Right lobe of liver (tissue), 6 donors: ENCODE measurements around the gene INPP4A. TPM values are rescaled to one million over a fixed set of nuclear protein-coding genes. Genes with fewer than 3 reads are reported as not detected.

Source experiments
- ATAC-seq, 4 donors: fragments of 200-7000 bp; cut with Tn5 transposase; one replicate each; pipeline ENCODE4 v1.9.1; 2020; ENCODE audit warnings: mild to moderate bottlenecking in 4 of 4, moderate library complexity in 4 of 4
- DNase-seq, 3 donors: peaks; one replicate each; pipeline ENCODE4 v3.0.0-alpha.2; 2020
- H3K27ac ChIP-seq, 3 donors: fragments of 200-600 bp; one replicate each; pipeline ENCODE4 v1.8.0; 2022
- H3K27me3 ChIP-seq, 2 donors: fragments of 200-600 bp; one replicate each; pipeline ENCODE4 v1.8.0; 2022
- H3K36me3 ChIP-seq, 4 donors: fragments of 200-600 bp; sonication (generic) in 1 of 4; one replicate each; pipeline versions ENCODE4 v1.5.1 to v1.8.0; 2017 to 2022; ENCODE audit warnings: control low read depth in 1 of 4
- H3K4me1 ChIP-seq, 4 donors: fragments of 200-600 bp; sonication (generic) in 1 of 4; one replicate each; pipeline versions ENCODE4 v1.5.1 to v1.8.0; 2017 to 2022; ENCODE audit warnings: control low read depth in 1 of 4
- H3K4me3 ChIP-seq, 3 donors: fragments of 200-600 bp; one replicate each; pipeline ENCODE4 v1.8.0; 2022
- H3K9me3 ChIP-seq, 4 donors: fragments of 200-600 bp; sonication (generic) in 1 of 4; one replicate each; pipeline versions ENCODE4 v1.5.1 to v1.8.0; 2017 to 2022; ENCODE audit warnings: control low read depth in 1 of 4
- CTCF ChIP-seq, 4 donors: fragments of 200-600 bp in 3 of 4; fragments of 450-650 bp in 1 of 4; IDR thresholded peaks; one replicate each; pipeline versions ENCODE4 v1.5.1 to v1.8.0; 2016 to 2022; ENCODE audit warnings: antibody characterized with exemption in 4 of 4, mild to moderate bottlenecking in 2 of 4
- POLR2A ChIP-seq: fragments of 450-650 bp; IDR thresholded peaks from one replicate; pipeline ENCODE4 v1.6.1; 2017; ENCODE audit warnings: antibody characterized with exemption, mild to moderate bottlenecking
- WGBS: methylation state at CpG from one replicate; pipeline ENCODE4 v1.1.6; 2018; ENCODE audit warnings: low coverage, low lambda C conversion rate; ENCODE audit not compliant: insufficient coverage; ENCODE audit errors: missing lambda C conversion rate; 5-methylcytosine and 5-hydroxymethylcytosine counted together
- intact Hi-C, 2 donors: fragments of 100-400 bp; cut with DNase I; formaldehyde crosslinking; loops; one replicate each; pipeline versions ENCODE4 v1.11.2 to v1.14.1; 2022
- total RNA-seq, 6 experiments: library from RNA; depleted of rRNA in 2 of 6; stranded (reverse); fragments of >200 nt in 2 of 6; fragmentation: NEBNext Ultra II Directional in 3 of 6; extraction: Animal tissue kit (Norgen Biotek cat#: 25700) in 3 of 6; gene quantifications; one replicate each; pipeline versions ENCODE4 v1.1.0 to v1.2.4, GENCODE V29; 2016 to 2023
- donor health status: DM: no; HTN: yes; CAD: no.
- donor health status: DM: no; HTN: no; CAD: no.
- donor health status: DM: no; HTN: no; CAD: no.
- donor health status: DM: no; HTN: yes; CAD: no.
- donor health status: DM: no; HTN: yes; CAD: no.

The INPP4A gene
- total RNA-seq, 6 experiments from 2014 or later: 6.5 to 10.4 (median 8.0) TPM

- Histone ChIP-seq H3K4me3 (no peak overlapping the region), H3K36me3 (peaks cover 0 to 4% (median 1%) of the 10 kb centered on the region in 4 donors), H3K27me3 (no peaks in the 10 kb centered on the region), H3K27ac (peak overlapping the region in 1 of 3 donors; percentile 17), H3K9me3 (no peaks in the 10 kb centered on the region), H3K4me1 (no peaks in the 10 kb centered on the region)
- ATAC-seq (peak; percentile 55 to 73 (median 68)), DNase-seq (no peak)
- TF ChIP-seq POLR2A (no peak), CTCF (IDR thresholded peaks at IDR 0.05) (no peak)
- intact Hi-C loops: no loop called here
- 58% methylated on average over 11 of the region's 11 CpGs for WGBS
Observed at GRCh38 chr2:98538280-98539041, 93.8 kb downstream of the INPP4A start.

GRCh38 chr2:98539056-98539735, 94.5 kb downstream of the INPP4A start:
- no peaks in the 10 kb centered on the region for H3K9me3 ChIP-seq
- H3K4me3 ChIP-seq: no peak overlapping the region
- DNase-seq (no peak), ATAC-seq (peak in 2 of 4 donors; percentile 13 to 55)
- no peaks in the 10 kb centered on the region for H3K27me3 ChIP-seq
- WGBS: 88% methylated on average over 6 of the region's 13 CpGs
- intact Hi-C loops: no loop called here
- H3K4me1 ChIP-seq: no peaks in the 10 kb centered on the region
- H3K27ac ChIP-seq: peak overlapping the region in 1 of 3 donors; percentile 33
- TF ChIP-seq POLR2A (no peak), CTCF (IDR thresholded peaks at IDR 0.05) (no peak)
- H3K36me3 ChIP-seq: peaks cover 0 to 9% (median 3%) of the 10 kb centered on the region in 4 donors

- intact Hi-C loops: no loop called here
- 91% methylated on average over 3 of the region's 3 CpGs for WGBS
Observed at GRCh38 chr2:98540536-98540935, 95.9 kb downstream of the INPP4A start.

GRCh38 chr2:98541489-98541888, 96.8 kb downstream of the INPP4A start:
- TF ChIP-seq CTCF (IDR thresholded peaks at IDR 0.05): no peak
- no peak for TF ChIP-seq POLR2A
- no peak for ATAC-seq
- no peaks in the 10 kb centered on the region for H3K4me1 ChIP-seq
- H3K36me3 ChIP-seq: peaks cover 0 to 10% (median 7%) of the 10 kb centered on the region in 4 donors
- intact Hi-C loops: no loop called here
- H3K27ac ChIP-seq: no peak overlapping the region
- H3K4me3 ChIP-seq: no peak overlapping the region
- no peaks in the 10 kb centered on the region for H3K27me3 ChIP-seq
- no peaks in the 10 kb centered on the region for H3K9me3 ChIP-seq
- no peak for DNase-seq

More at GRCh38 chr2:98540536-98540935, 95.9 kb downstream of the INPP4A start:
- H3K36me3 ChIP-seq: peaks cover 0 to 9% (median 4%) of the 10 kb centered on the region in 4 donors
- TF ChIP-seq POLR2A (no peak), CTCF (IDR thresholded peaks at IDR 0.05) (no peak)
- DNase-seq (no peak), ATAC-seq (no peak)
- no peaks in the 10 kb centered on the region for H3K4me1 ChIP-seq
- no peak overlapping the region for H3K27ac ChIP-seq
- H3K4me3 ChIP-seq: no peak overlapping the region
- H3K9me3 ChIP-seq: no peaks in the 10 kb centered on the region
- no peaks in the 10 kb centered on the region for H3K27me3 ChIP-seq
